Sciatic nerve (tissue), 2 donors: ENCODE data around the gene ARID1B. TPM values are rescaled to one million over a fixed set of nuclear protein-coding genes. Genes with fewer than 3 reads are reported as not detected.
A peak's percentile ranks its signal among the peaks of the same experiment; 100 is the strongest.

ENCODE experiments used
- ATAC-seq: fragments of 200-7000 bp; cut with Tn5 transposase; one replicate; pipeline ENCODE4 v1.9.1; 2020; ENCODE audit warnings: mild to moderate bottlenecking, moderate library complexity
- DNase-seq: peaks from one replicate; pipeline ENCODE4 v3.0.0-alpha.2; 2020; ENCODE audit warnings: low spot score
- intact Hi-C: fragments of 100-400 bp; cut with DNase I; formaldehyde crosslinking; loops from one replicate; pipeline ENCODE4 v1.14.2; 2022
- total RNA-seq: library from RNA; stranded (reverse); fragmentation: NEBNext Ultra II Directional; extraction: Animal tissue kit (Norgen Biotek cat#: 25700); gene quantifications from one replicate; pipeline ENCODE4 v1.2.1, GENCODE V29; 2021
- donor health status: DM: no; HTN: no; CAD: no.
- donor health status: DM: no; HTN: no; CAD: no.

ARID1B gene
- 142 TPM for total RNA-seq

- DNase-seq (peak; percentile 90), ATAC-seq (peak; percentile 73)
- intact Hi-C loops: loop anchor here (5.0 to 10.0 kb wide), 2 partner anchors 90 to 248 kb away; no protein-coding TSS in a partner anchor
These were observed at the start of gene ARID1B for GRCh38 chr6:156776840-156777576. TSS of gene ARID1B (plus strand) at chr6:156777378. CDS start at chr6:156777681, 303 bp downstream.

- DNase-seq: no peak
- intact Hi-C loops: no loop called here
- no peak for ATAC-seq
These were observed 49.3 kb upstream of the ARID1B start for GRCh38 chr6:156727715-156728385.

GRCh38 chr6:156729248-156729647 is 47.9 kb upstream of the ARID1B start:
- DNase-seq: no peak
- intact Hi-C loops: no loop called here
- no peak for ATAC-seq

- intact Hi-C loops: no loop called here
- DNase-seq: no peak
- no peak for ATAC-seq
These were observed 45.8 kb upstream of the ARID1B start for GRCh38 chr6:156731396-156731795.

- ATAC-seq: no peak
- DNase-seq: no peak
- intact Hi-C loops: no loop called here
These were observed 41.4 kb upstream of the ARID1B start for GRCh38 chr6:156735751-156736150.

- no peak for ATAC-seq
- intact Hi-C loops: no loop called here
- no peak for DNase-seq
These were observed 36.6 kb upstream of the ARID1B start for GRCh38 chr6:156740604-156741003.

GRCh38 chr6:156741287-156742073 is 35.7 kb upstream of the ARID1B start:
- ATAC-seq (no peak), DNase-seq (no peak)
- intact Hi-C loops: no loop called here

GRCh38 chr6:156747715-156748114 is 29.5 kb upstream of the ARID1B start:
- no peak for DNase-seq
- ATAC-seq: no peak
- intact Hi-C loops: no loop called here

GRCh38 chr6:156748504-156748903 is 28.7 kb upstream of the ARID1B start:
- ATAC-seq: no peak
- intact Hi-C loops: no loop called here
- DNase-seq: no peak

GRCh38 chr6:156752666-156753301 is 24.4 kb upstream of the ARID1B start:
- peak; percentile 51 for ATAC-seq
- DNase-seq: no peak
- intact Hi-C loops: no loop called here

- ATAC-seq (no peak), DNase-seq (no peak)
- intact Hi-C loops: no loop called here
These were observed 20.3 kb upstream of the ARID1B start for GRCh38 chr6:156756630-156757610.

- no peak for ATAC-seq
- DNase-seq: no peak
- intact Hi-C loops: no loop called here
These were observed 19.3 kb upstream of the ARID1B start for GRCh38 chr6:156757849-156758248.

GRCh38 chr6:156760377-156760776 is 16.8 kb upstream of the ARID1B start:
- intact Hi-C loops: no loop called here
- no peak for DNase-seq
- ATAC-seq: no peak

- no peak for DNase-seq
- ATAC-seq: no peak
- intact Hi-C loops: no loop called here
These were observed 14.6 kb upstream of the ARID1B start for GRCh38 chr6:156762547-156762946.

- DNase-seq (no peak), ATAC-seq (no peak)
- intact Hi-C loops: no loop called here
These were observed 12.1 kb upstream of the ARID1B start for GRCh38 chr6:156765117-156765516.

GRCh38 chr6:156767603-156768467 is 9.3 kb upstream of the ARID1B start:
- intact Hi-C loops: no loop called here
- no peak for ATAC-seq
- DNase-seq: no peak

- no peak for DNase-seq
- intact Hi-C loops: loop anchor here (10.0 kb wide), 1 partner anchor 254 kb away; no protein-coding TSS in a partner anchor
- ATAC-seq: no peak
These were observed 6.1 kb upstream of the ARID1B start for GRCh38 chr6:156771047-156771446.
